Stimulated activated CD8-positive, alpha-beta memory T cell treated with anti-CD3 and anti-CD28 coated beads, Interleukin-12 subunit alpha, Interleukin-12 subunit beta, amount 100 ng/mL, for 1 hour (primary cell): ENCODE data around the gene SCARF2.
"Not testable (repeated sequence)": the region's sequence is repeated elsewhere in the genome, so short reads cannot be mapped to it uniquely, and the experiment has no call there.

Experiments used
- DNase-seq: peaks from one replicate; pipeline ENCODE4 v3.0.0-alpha.2; 2020; ENCODE audit warnings: low read depth

Gene SCARF2

GRCh38 chr22:20427104-20427944 is 10.3 kb downstream of the SCARF2 start:
- DNase-seq, result no peak

GRCh38 chr22:20426259-20426615 is 11.4 kb downstream of the SCARF2 start:
- DNase-seq, result no peak

- DNase-seq, result no peak
Observed at GRCh38 chr22:20425566-20426258, 11.9 kb downstream of the SCARF2 start.

- DNase-seq, result no peak
Observed at GRCh38 chr22:20424932-20425565, 12.6 kb downstream of the SCARF2 start.

- DNase-seq, result no peak
Observed at GRCh38 chr22:20424568-20424931, 13.1 kb downstream of the SCARF2 start.

GRCh38 chr22:20423906-20424551 is 13.6 kb downstream of the SCARF2 start:
- no peak for DNase-seq

- DNase-seq, result no peak
Observed at GRCh38 chr22:20423008-20423905, 14.4 kb downstream of the SCARF2 start.

- no peak for DNase-seq
Observed at GRCh38 chr22:20422271-20423007, 15.2 kb downstream of the SCARF2 start.

- DNase-seq, result no peak
Observed at GRCh38 chr22:20421507-20421874, 16.1 kb downstream of the SCARF2 start.

GRCh38 chr22:20420157-20420842 is 17.3 kb downstream of the SCARF2 start:
- DNase-seq, result no peak

GRCh38 chr22:20419664-20419951 is 18.0 kb downstream of the SCARF2 start:
- DNase-seq, result no peak

- peak; percentile 60 for DNase-seq
Observed at GRCh38 chr22:20418211-20418788, 19.3 kb downstream of the SCARF2 start.

GRCh38 chr22:20415699-20416098 is 21.9 kb downstream of the SCARF2 start:
- not testable (repeated sequence) for DNase-seq

- DNase-seq, result not testable (repeated sequence)
Observed at GRCh38 chr22:20415241-20415640, 22.4 kb downstream of the SCARF2 start.

GRCh38 chr22:20414450-20414849 is 23.2 kb downstream of the SCARF2 start:
- no peak for DNase-seq

GRCh38 chr22:20414059-20414440 is 23.6 kb downstream of the SCARF2 start:
- DNase-seq, result no peak

- no peak for DNase-seq
Observed at GRCh38 chr22:20413217-20414058, 24.2 kb downstream of the SCARF2 start.

GRCh38 chr22:20412474-20413216 is 25.0 kb downstream of the SCARF2 start:
- no peak for DNase-seq
